ENCODE data around the gene HPX. TPM values are rescaled to one million over a fixed set of nuclear protein-coding genes. Genes with fewer than 3 reads are reported as not detected.
A peak's percentile ranks its signal among the peaks of the same experiment; 100 is the strongest.

Gene HPX
- total and polyA plus RNA-seq, 2 of the 4 experiments (the other 2 are of a cell fraction), result 0.36 to 1.4 TPM

DNA sequence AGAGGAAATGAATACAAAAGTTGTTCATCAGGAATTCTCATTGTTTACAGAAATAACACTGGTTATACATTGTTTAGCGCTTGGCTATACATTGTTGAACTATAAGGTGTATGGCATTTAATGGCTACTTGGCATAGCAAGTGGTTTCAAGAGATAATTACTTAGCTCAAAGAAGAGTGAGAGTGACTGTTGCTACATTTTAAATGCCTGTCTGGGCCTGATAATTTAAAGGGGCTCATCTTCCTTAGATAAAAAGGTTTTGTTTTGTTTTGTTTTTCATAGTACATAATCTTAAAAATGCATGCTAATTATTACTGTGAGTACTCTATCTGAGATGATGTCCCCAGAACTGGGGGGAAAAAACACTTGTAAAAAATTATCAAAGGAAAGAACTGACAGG lies 52.0 kb downstream of the HPX start:
- Histone ChIP-seq H2AFZ (replicated peaks; ENCODE audit: low read length, poor library complexity) (no peak overlapping the region), H2BK5ac (ENCODE audit: low read depth, low read length, poor library complexity, severe bottlenecking) (no peak overlapping the region), H3K27me3 (ENCODE audit: control insufficient read depth, insufficient read depth, low read length) (no peaks in the 10 kb centered on the region), H3K36me3 (ENCODE audit: control insufficient read depth, insufficient read depth, low read length) (peaks cover 3% of the 10 kb centered on the region; the same call in 1 of the 2 replicates), H3K79me1 (ENCODE audit: low read depth in 1 of 2, low read length in 2 of 2) (peaks cover 5 to 25% of the 10 kb centered on the region in 2 experiments; a peak in 2 of 4 replicates), H4K91ac (ENCODE audit: insufficient read depth, low read depth, low read length) (no peak overlapping the region), H3K4me3 (ENCODE audit: insufficient read depth, low read depth, low read length) (no peak overlapping the region), H3K23ac (ENCODE audit: low read depth, low read length) (no peak overlapping the region), H4K5ac (ENCODE audit: low read depth, low read length) (no peak overlapping the region), H3K9me3 (ENCODE audit: control insufficient read depth, insufficient read depth, low read length) (no peaks in the 10 kb centered on the region), H2BK15ac (ENCODE audit: low read depth, low read length) (no peak overlapping the region), H4K20me1 (ENCODE audit: insufficient read depth, low read length) (no peaks in the 10 kb centered on the region), H3K9me1 (ENCODE audit: insufficient read depth, low read length) (peaks cover 14% of the 10 kb centered on the region), H3K18ac (ENCODE audit: low read depth, low read length) (no peak overlapping the region), H4K8ac (ENCODE audit: low read depth in 2 of 2, low read length in 2 of 2) (no peak overlapping the region), H3K4me1 (ENCODE audit: control insufficient read depth, insufficient read depth, low read length) (peaks cover 6% of the 10 kb centered on the region), H2BK120ac (ENCODE audit: low read depth, low read length) (peak overlapping the region; percentile 33; the same call in 1 of the 2 replicates), H3K27ac (ENCODE audit: insufficient read depth, low read length) (no peak overlapping the region), H3K14ac (replicated peaks; ENCODE audit: low read depth, low read length) (0 out of 2 replicates have a peak overlapping the region, but pooled peaks have one; percentile 57), H2AK5ac (ENCODE audit: low read depth, low read length) (no peak overlapping the region), H3K4ac (ENCODE audit: low read depth, low read length) (no peak overlapping the region), H2AK9ac (replicated peaks; ENCODE audit: low read depth, low read length, poor library complexity) (no peak overlapping the region), H3K9ac (ENCODE audit: low read depth, low read length) (no peak overlapping the region), H2BK20ac (ENCODE audit: low read depth, low read length) (no peak overlapping the region), H3K4me2 (ENCODE audit: low read depth, low read length) (no peak overlapping the region), H3K56ac (ENCODE audit: extremely low read depth, insufficient read depth, low read length) (no peak overlapping the region)
- WGBS, 2 experiments (ENCODE audit: extremely low coverage in 2 of 2, insufficient read length in 1 of 2), result 100% methylated on average over 1 of the region's 1 CpG; no CpG with 5 or more reads in 1 of the 2 experiments
- no peak for TF ChIP-seq BHLHE40 (IDR thresholded peaks at IDR 0.05; ENCODE audit: low read depth, low read length)
- TF ChIP-seq RAD21 (IDR thresholded peaks at IDR 0.05; ENCODE audit: low read length), result no peak
- TF ChIP-seq POLR2A (IDR thresholded peaks at IDR 0.05; ENCODE audit: low read depth, low read length), result no peak
- no peak for TF ChIP-seq CHD1 (IDR thresholded peaks at IDR 0.05; ENCODE audit: low read depth, low read length)
- TF ChIP-seq MAZ (IDR thresholded peaks at IDR 0.05; ENCODE audit: borderline replicate concordance, low read depth, low read length), result no peak
- TF ChIP-seq CEBPB (IDR thresholded peaks at IDR 0.05; ENCODE audit: low read depth, low read length), result no peak
- TF ChIP-seq RCOR1 (IDR thresholded peaks at IDR 0.05; ENCODE audit: insufficient replicate concordance, low read length), result no peak
- no peak for TF ChIP-seq MAFK (IDR thresholded peaks at IDR 0.05; ENCODE audit: low read depth, low read length)
- no peak for TF ChIP-seq NFE2L2 (IDR thresholded peaks at IDR 0.05; ENCODE audit: low read depth, low read length)
- TF ChIP-seq RFX5 (IDR thresholded peaks at IDR 0.05; ENCODE audit: low read depth, low read length), result no peak
- TF ChIP-seq, protein P1, sequence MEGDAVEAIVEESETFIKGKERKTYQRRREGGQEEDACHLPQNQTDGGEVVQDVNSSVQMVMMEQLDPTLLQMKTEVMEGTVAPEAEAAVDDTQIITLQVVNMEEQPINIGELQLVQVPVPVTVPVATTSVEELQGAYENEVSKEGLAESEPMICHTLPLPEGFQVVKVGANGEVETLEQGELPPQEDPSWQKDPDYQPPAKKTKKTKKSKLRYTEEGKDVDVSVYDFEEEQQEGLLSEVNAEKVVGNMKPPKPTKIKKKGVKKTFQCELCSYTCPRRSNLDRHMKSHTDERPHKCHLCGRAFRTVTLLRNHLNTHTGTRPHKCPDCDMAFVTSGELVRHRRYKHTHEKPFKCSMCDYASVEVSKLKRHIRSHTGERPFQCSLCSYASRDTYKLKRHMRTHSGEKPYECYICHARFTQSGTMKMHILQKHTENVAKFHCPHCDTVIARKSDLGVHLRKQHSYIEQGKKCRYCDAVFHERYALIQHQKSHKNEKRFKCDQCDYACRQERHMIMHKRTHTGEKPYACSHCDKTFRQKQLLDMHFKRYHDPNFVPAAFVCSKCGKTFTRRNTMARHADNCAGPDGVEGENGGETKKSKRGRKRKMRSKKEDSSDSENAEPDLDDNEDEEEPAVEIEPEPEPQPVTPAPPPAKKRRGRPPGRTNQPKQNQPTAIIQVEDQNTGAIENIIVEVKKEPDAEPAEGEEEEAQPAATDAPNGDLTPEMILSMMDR (conservative IDR thresholded peaks at IDR 0.05; ENCODE audit: low read depth, low read length), result no peak
- no peak for TF ChIP-seq FOS (IDR thresholded peaks at IDR 0.05; ENCODE audit: low read depth, low read length)
- TF ChIP-seq MXI1 (IDR thresholded peaks at IDR 0.05; ENCODE audit: borderline replicate concordance, low read depth, low read length), result no peak
- TF ChIP-seq, protein P2, sequence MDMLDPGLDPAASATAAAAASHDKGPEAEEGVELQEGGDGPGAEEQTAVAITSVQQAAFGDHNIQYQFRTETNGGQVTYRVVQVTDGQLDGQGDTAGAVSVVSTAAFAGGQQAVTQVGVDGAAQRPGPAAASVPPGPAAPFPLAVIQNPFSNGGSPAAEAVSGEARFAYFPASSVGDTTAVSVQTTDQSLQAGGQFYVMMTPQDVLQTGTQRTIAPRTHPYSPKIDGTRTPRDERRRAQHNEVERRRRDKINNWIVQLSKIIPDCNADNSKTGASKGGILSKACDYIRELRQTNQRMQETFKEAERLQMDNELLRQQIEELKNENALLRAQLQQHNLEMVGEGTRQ (IDR thresholded peaks at IDR 0.05; ENCODE audit: low read depth, low read length), result no peak
- TF ChIP-seq, protein P3, sequence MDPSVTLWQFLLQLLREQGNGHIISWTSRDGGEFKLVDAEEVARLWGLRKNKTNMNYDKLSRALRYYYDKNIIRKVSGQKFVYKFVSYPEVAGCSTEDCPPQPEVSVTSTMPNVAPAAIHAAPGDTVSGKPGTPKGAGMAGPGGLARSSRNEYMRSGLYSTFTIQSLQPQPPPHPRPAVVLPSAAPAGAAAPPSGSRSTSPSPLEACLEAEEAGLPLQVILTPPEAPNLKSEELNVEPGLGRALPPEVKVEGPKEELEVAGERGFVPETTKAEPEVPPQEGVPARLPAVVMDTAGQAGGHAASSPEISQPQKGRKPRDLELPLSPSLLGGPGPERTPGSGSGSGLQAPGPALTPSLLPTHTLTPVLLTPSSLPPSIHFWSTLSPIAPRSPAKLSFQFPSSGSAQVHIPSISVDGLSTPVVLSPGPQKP (IDR thresholded peaks at IDR 0.05; ENCODE audit: borderline replicate concordance, low read depth, low read length), result no peak
- no peak for TF ChIP-seq SMC3 (IDR thresholded peaks at IDR 0.05; ENCODE audit: low read depth, low read length)
- intact Hi-C loops (cut with micrococcal nuclease), result no loop called here
- ATAC-seq (ENCODE audit: low read depth), result no peak
- DNase-seq, result no peak
- dilution Hi-C loops (cut with HindIII; ENCODE audit: low sequenced_read_pairs, unreplicated experiment), result no loop called here
- no TSS peak for BruUV-seq (replicated peaks)
- in situ Hi-C loops (cut with MboI; ENCODE audit: low sequenced_read_pairs), result loop anchor here (10.0 kb wide), 1 partner anchor 296 kb away; the partner anchor contains the start of gene MRPL17
- CTCF ChIA-PET, result interaction anchor here (1.0 to 4.2 kb wide), 4 partner anchors 10 to 225 kb away, joined by 3 to 16 read pairs (median 10); no protein-coding TSS in a partner anchor
- POLR2A ChIA-PET (ENCODE audit: unreplicated experiment), result no interaction called here
